Measurements from ENCODE around the gene YOD1. TPM values are rescaled to one million over a fixed set of nuclear protein-coding genes. Genes with fewer than 3 reads are reported as not detected.

The YOD1 gene
- total RNA-seq, 1 donor from 2014 or later, result 9.0 TPM

- Mint-ChIP-seq H3K9me3 (ENCODE audit: unreplicated experiment) (no peaks in the 10 kb centered on the region), H3K4me3 (ENCODE audit: unreplicated experiment) (no peak overlapping the region), H3K4me1 (ENCODE audit: unreplicated experiment) (peaks cover 12% of the 10 kb centered on the region), H3K27me3 (ENCODE audit: unreplicated experiment) (no peaks in the 10 kb centered on the region), H3K36me3 (ENCODE audit: low read depth, unreplicated experiment) (no peaks in the 10 kb centered on the region), H3K27ac (ENCODE audit: unreplicated experiment) (no peak overlapping the region)
- TF ChIP-seq, protein P1, sequence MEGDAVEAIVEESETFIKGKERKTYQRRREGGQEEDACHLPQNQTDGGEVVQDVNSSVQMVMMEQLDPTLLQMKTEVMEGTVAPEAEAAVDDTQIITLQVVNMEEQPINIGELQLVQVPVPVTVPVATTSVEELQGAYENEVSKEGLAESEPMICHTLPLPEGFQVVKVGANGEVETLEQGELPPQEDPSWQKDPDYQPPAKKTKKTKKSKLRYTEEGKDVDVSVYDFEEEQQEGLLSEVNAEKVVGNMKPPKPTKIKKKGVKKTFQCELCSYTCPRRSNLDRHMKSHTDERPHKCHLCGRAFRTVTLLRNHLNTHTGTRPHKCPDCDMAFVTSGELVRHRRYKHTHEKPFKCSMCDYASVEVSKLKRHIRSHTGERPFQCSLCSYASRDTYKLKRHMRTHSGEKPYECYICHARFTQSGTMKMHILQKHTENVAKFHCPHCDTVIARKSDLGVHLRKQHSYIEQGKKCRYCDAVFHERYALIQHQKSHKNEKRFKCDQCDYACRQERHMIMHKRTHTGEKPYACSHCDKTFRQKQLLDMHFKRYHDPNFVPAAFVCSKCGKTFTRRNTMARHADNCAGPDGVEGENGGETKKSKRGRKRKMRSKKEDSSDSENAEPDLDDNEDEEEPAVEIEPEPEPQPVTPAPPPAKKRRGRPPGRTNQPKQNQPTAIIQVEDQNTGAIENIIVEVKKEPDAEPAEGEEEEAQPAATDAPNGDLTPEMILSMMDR (IDR thresholded peaks at IDR 0.05; ENCODE audit: unreplicated experiment), result no peak
- DNase-seq (ENCODE audit: low spot score), result no peak
Measured at GRCh38 chr1:207007352-207008033, 43.5 kb downstream of the YOD1 start.

DNA sequence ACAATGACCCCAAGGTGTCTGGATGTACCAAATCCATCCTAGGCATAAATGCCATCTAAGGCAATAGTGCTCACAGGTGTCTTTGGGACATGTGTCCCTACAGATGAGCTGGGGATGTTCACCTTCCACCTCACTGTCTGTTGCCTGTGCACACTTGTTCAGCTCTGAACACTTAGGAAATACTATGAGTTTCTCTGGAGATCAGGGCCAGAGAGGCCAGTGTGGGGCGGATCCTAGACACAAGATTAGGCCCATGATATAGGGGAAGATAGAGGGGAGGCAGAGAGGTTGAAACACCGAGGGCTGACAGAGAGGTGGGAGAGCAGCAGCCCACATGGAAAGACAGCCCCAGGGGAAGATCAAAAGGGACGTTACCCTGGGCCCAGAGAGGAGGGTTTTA lies 44.1 kb downstream of the YOD1 start:
- no peak for DNase-seq (ENCODE audit: low spot score)
- Mint-ChIP-seq H3K36me3 (ENCODE audit: low read depth, unreplicated experiment) (no peaks in the 10 kb centered on the region), H3K27ac (ENCODE audit: unreplicated experiment) (no peak overlapping the region), H3K4me3 (ENCODE audit: unreplicated experiment) (no peak overlapping the region), H3K27me3 (ENCODE audit: unreplicated experiment) (no peaks in the 10 kb centered on the region), H3K9me3 (ENCODE audit: unreplicated experiment) (no peaks in the 10 kb centered on the region), H3K4me1 (ENCODE audit: unreplicated experiment) (peaks cover 12% of the 10 kb centered on the region)
- TF ChIP-seq, protein P1 (IDR thresholded peaks at IDR 0.05; ENCODE audit: unreplicated experiment), result no peak

GRCh38 chr1:207006083-207006482 lies 44.9 kb downstream of the YOD1 start:
- Mint-ChIP-seq H3K36me3 (ENCODE audit: low read depth, unreplicated experiment) (no peaks in the 10 kb centered on the region), H3K27me3 (ENCODE audit: unreplicated experiment) (no peaks in the 10 kb centered on the region), H3K4me1 (ENCODE audit: unreplicated experiment) (peaks cover 12% of the 10 kb centered on the region), H3K27ac (ENCODE audit: unreplicated experiment) (no peak overlapping the region), H3K4me3 (ENCODE audit: unreplicated experiment) (no peak overlapping the region), H3K9me3 (ENCODE audit: unreplicated experiment) (no peaks in the 10 kb centered on the region)
- TF ChIP-seq, protein P1 (IDR thresholded peaks at IDR 0.05; ENCODE audit: unreplicated experiment), result no peak
- DNase-seq (ENCODE audit: low spot score), result no peak

- DNase-seq (ENCODE audit: low spot score), result peak; percentile 67
- H3K4me3 Mint-ChIP-seq (ENCODE audit: unreplicated experiment), result no peak overlapping the region
- H3K4me1 Mint-ChIP-seq (ENCODE audit: unreplicated experiment), result peaks cover 12% of the 10 kb centered on the region
- no peaks in the 10 kb centered on the region for H3K9me3 Mint-ChIP-seq (ENCODE audit: unreplicated experiment)
- H3K36me3 Mint-ChIP-seq (ENCODE audit: low read depth, unreplicated experiment), result no peaks in the 10 kb centered on the region
- no peak overlapping the region for H3K27ac Mint-ChIP-seq (ENCODE audit: unreplicated experiment)
- TF ChIP-seq, protein P1 (IDR thresholded peaks at IDR 0.05; ENCODE audit: unreplicated experiment), result peak; percentile 64
- no peaks in the 10 kb centered on the region for H3K27me3 Mint-ChIP-seq (ENCODE audit: unreplicated experiment)
Measured at GRCh38 chr1:207004931-207005830, 45.8 kb downstream of the YOD1 start.

DNA sequence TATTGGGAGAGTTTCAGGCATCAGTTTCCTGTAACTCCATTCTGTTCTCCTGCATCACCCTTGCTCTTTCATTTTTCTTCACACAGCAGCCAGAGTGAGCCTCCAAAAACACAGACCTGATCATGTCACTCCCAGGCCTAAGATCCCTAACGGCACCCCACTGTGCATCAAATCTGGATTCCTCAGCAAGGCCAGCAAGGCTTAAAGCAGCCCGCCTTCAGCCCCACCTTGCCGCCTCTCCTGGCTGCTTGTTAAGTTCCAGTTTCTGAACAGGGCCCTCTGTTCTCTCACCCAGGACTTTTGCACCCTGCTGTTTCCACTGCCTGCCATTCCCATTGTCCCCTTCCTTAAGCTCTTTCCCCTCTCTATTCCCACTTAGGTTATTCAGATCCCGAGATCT lies 47.8 kb downstream of the YOD1 start:
- TF ChIP-seq, protein P1 (IDR thresholded peaks at IDR 0.05; ENCODE audit: unreplicated experiment), result no peak
- Mint-ChIP-seq H3K9me3 (ENCODE audit: unreplicated experiment) (no peaks in the 10 kb centered on the region), H3K27ac (ENCODE audit: unreplicated experiment) (no peak overlapping the region), H3K4me3 (ENCODE audit: unreplicated experiment) (no peak overlapping the region), H3K36me3 (ENCODE audit: low read depth, unreplicated experiment) (no peaks in the 10 kb centered on the region), H3K27me3 (ENCODE audit: unreplicated experiment) (no peaks in the 10 kb centered on the region), H3K4me1 (ENCODE audit: unreplicated experiment) (peaks cover 4% of the 10 kb centered on the region)
- DNase-seq (ENCODE audit: low spot score), result no peak
